ENCODE data around the gene KCNK13.

DNA sequence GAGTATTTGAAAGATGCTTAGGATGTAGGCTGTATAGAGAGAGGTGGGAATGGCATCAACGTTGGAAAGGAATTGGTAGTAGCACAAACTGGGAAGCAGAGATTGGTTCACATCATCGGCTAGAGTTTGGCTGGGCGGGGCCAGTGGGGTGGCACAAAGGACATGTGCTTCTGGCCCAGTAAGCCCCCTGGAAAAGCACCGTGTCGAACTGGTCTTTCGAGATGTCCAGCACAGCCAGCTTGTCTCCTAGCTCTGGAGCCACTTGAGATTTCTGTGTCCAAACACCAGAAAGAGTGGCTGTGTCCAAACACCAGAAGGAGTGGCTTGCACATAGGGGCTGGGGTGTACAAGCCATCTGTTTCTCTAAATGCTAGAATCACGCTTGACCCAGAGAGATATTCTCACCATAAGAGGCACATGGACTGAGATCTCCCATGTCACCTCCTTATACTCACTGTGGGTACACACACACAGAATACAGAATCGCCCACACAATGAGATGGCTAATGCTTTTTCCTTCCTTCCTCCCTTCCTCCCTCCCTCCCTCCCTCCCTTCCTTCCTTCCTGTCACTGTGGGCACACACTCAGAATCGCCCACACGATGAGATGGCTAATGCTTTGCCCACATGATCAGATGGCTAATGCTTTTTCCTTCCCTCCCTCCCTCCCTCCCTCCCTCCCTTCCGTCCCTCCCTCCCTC, 41.8 kb upstream of the KCNK13 start:
- no peak for TF ChIP-seq POLR2AphosphoS5 (IDR thresholded peaks at IDR 0.05; ENCODE audit: low read depth, low read length)
- TF ChIP-seq POLR2A (IDR thresholded peaks at IDR 0.05; ENCODE audit: low read depth, low read length), result no peak
- no peak for TF ChIP-seq TAF1 (IDR thresholded peaks at IDR 0.05; ENCODE audit: low read depth, low read length)
